ENCODE data around the gene PPP2R5C.
"Not testable (repeated sequence)": the region's sequence is repeated elsewhere in the genome, so short reads cannot be mapped to it uniquely, and the experiment has no call there.

The PPP2R5C gene

GRCh38 chr14:101719045-101719645 is 42.4 kb upstream of the PPP2R5C start:
- Histone ChIP-seq H3K27me3 (ENCODE audit: control insufficient read depth, insufficient read depth, low read length) (no peaks in the 10 kb centered on the region), H3K4me1 (ENCODE audit: control insufficient read depth, insufficient read depth, low read length) (no peaks in the 10 kb centered on the region), H3K4me3 (ENCODE audit: low read length) (no peak overlapping the region), H3K9me3 (ENCODE audit: control insufficient read depth, low read length) (no peaks in the 10 kb centered on the region), H3K9ac (ENCODE audit: low read length) (no peak overlapping the region), H3K36me3 (ENCODE audit: control insufficient read depth, insufficient read depth, low read length) (no peaks in the 10 kb centered on the region)

GRCh38 chr14:101719708-101720107 is 41.8 kb upstream of the PPP2R5C start:
- Histone ChIP-seq H3K9me3 (ENCODE audit: control insufficient read depth, low read length) (no peaks in the 10 kb centered on the region), H3K36me3 (ENCODE audit: control insufficient read depth, insufficient read depth, low read length) (no peaks in the 10 kb centered on the region)

GRCh38 chr14:101721111-101721510 is 40.4 kb upstream of the PPP2R5C start:
- Histone ChIP-seq H3K36me3 (ENCODE audit: control insufficient read depth, insufficient read depth, low read length) (no peaks in the 10 kb centered on the region), H3K4me1 (ENCODE audit: control insufficient read depth, insufficient read depth, low read length) (no peaks in the 10 kb centered on the region), H3K4me3 (ENCODE audit: low read length) (no peak overlapping the region), H3K9me3 (ENCODE audit: control insufficient read depth, low read length) (no peaks in the 10 kb centered on the region), H3K9ac (ENCODE audit: low read length) (no peak overlapping the region), H3K27me3 (ENCODE audit: control insufficient read depth, insufficient read depth, low read length) (no peaks in the 10 kb centered on the region)

More at GRCh38 chr14:101719708-101720107, 41.8 kb upstream of the PPP2R5C start:
- Histone ChIP-seq H3K27me3 (ENCODE audit: control insufficient read depth, insufficient read depth, low read length) (no peaks in the 10 kb centered on the region), H3K4me3 (ENCODE audit: low read length) (no peak overlapping the region), H3K9ac (ENCODE audit: low read length) (no peak overlapping the region), H3K4me1 (ENCODE audit: control insufficient read depth, insufficient read depth, low read length) (no peaks in the 10 kb centered on the region)

- Histone ChIP-seq H3K4me3 (ENCODE audit: low read length) (no peak overlapping the region), H3K36me3 (ENCODE audit: control insufficient read depth, insufficient read depth, low read length) (no peaks in the 10 kb centered on the region), H3K9me3 (ENCODE audit: control insufficient read depth, low read length) (no peaks in the 10 kb centered on the region), H3K4me1 (ENCODE audit: control insufficient read depth, insufficient read depth, low read length) (no peaks in the 10 kb centered on the region), H3K27me3 (ENCODE audit: control insufficient read depth, insufficient read depth, low read length) (no peaks in the 10 kb centered on the region), H3K9ac (ENCODE audit: low read length) (peak overlapping the region; percentile 5)
Observed at GRCh38 chr14:101721951-101722661, 39.4 kb upstream of the PPP2R5C start.

- no peaks in the 10 kb centered on the region for H3K36me3 ChIP-seq (ENCODE audit: control insufficient read depth, insufficient read depth, low read length)
- no peaks in the 10 kb centered on the region for H3K27me3 ChIP-seq (ENCODE audit: control insufficient read depth, insufficient read depth, low read length)
- H3K9me3 ChIP-seq (ENCODE audit: control insufficient read depth, low read length), result no peaks in the 10 kb centered on the region
- no peaks in the 10 kb centered on the region for H3K4me1 ChIP-seq (ENCODE audit: control insufficient read depth, insufficient read depth, low read length)
- H3K4me3 ChIP-seq (ENCODE audit: low read length), result no peak overlapping the region
- H3K9ac ChIP-seq (ENCODE audit: low read length), result no peak overlapping the region
Observed at GRCh38 chr14:101723061-101723595, 38.4 kb upstream of the PPP2R5C start.

- not testable (repeated sequence) for H3K4me3 ChIP-seq (ENCODE audit: low read length); H3K27me3 ChIP-seq (ENCODE audit: control insufficient read depth, insufficient read depth, low read length); H3K9me3 ChIP-seq (ENCODE audit: control insufficient read depth, low read length); H3K4me1 ChIP-seq (ENCODE audit: control insufficient read depth, insufficient read depth, low read length); H3K9ac ChIP-seq (ENCODE audit: low read length); H3K36me3 ChIP-seq (ENCODE audit: control insufficient read depth, insufficient read depth, low read length)
Observed at GRCh38 chr14:101725652-101726051, 35.9 kb upstream of the PPP2R5C start.

- no peak overlapping the region for H3K4me3 ChIP-seq (ENCODE audit: low read length)
- no peaks in the 10 kb centered on the region for H3K27me3 ChIP-seq (ENCODE audit: control insufficient read depth, insufficient read depth, low read length)
- peaks cover 11% of the 10 kb centered on the region for H3K4me1 ChIP-seq (ENCODE audit: control insufficient read depth, insufficient read depth, low read length)
- no peaks in the 10 kb centered on the region for H3K36me3 ChIP-seq (ENCODE audit: control insufficient read depth, insufficient read depth, low read length)
- no peak overlapping the region for H3K9ac ChIP-seq (ENCODE audit: low read length)
- no peaks in the 10 kb centered on the region for H3K9me3 ChIP-seq (ENCODE audit: control insufficient read depth, low read length)
Observed at GRCh38 chr14:101726295-101726953, 35.1 kb upstream of the PPP2R5C start.

GRCh38 chr14:101726954-101727302 is 34.6 kb upstream of the PPP2R5C start:
- H3K4me3 ChIP-seq (ENCODE audit: low read length), result no peak overlapping the region
- H3K9ac ChIP-seq (ENCODE audit: low read length), result no peak overlapping the region
- H3K4me1 ChIP-seq (ENCODE audit: control insufficient read depth, insufficient read depth, low read length), result peaks cover 16% of the 10 kb centered on the region
- no peaks in the 10 kb centered on the region for H3K36me3 ChIP-seq (ENCODE audit: control insufficient read depth, insufficient read depth, low read length)
- no peaks in the 10 kb centered on the region for H3K9me3 ChIP-seq (ENCODE audit: control insufficient read depth, low read length)
- no peaks in the 10 kb centered on the region for H3K27me3 ChIP-seq (ENCODE audit: control insufficient read depth, insufficient read depth, low read length)

GRCh38 chr14:101727611-101728366 is 33.7 kb upstream of the PPP2R5C start:
- H3K4me3 ChIP-seq (ENCODE audit: low read length), result no peak overlapping the region
- H3K36me3 ChIP-seq (ENCODE audit: control insufficient read depth, insufficient read depth, low read length), result no peaks in the 10 kb centered on the region
- H3K9ac ChIP-seq (ENCODE audit: low read length), result no peak overlapping the region
- H3K9me3 ChIP-seq (ENCODE audit: control insufficient read depth, low read length), result no peaks in the 10 kb centered on the region
- no peaks in the 10 kb centered on the region for H3K27me3 ChIP-seq (ENCODE audit: control insufficient read depth, insufficient read depth, low read length)
- peaks cover 19% of the 10 kb centered on the region for H3K4me1 ChIP-seq (ENCODE audit: control insufficient read depth, insufficient read depth, low read length)

- H3K4me3 ChIP-seq (ENCODE audit: low read length), result no peak overlapping the region
- H3K4me1 ChIP-seq (ENCODE audit: control insufficient read depth, insufficient read depth, low read length), result peaks cover 19% of the 10 kb centered on the region
- no peaks in the 10 kb centered on the region for H3K36me3 ChIP-seq (ENCODE audit: control insufficient read depth, insufficient read depth, low read length)
- no peaks in the 10 kb centered on the region for H3K9me3 ChIP-seq (ENCODE audit: control insufficient read depth, low read length)
- no peaks in the 10 kb centered on the region for H3K27me3 ChIP-seq (ENCODE audit: control insufficient read depth, insufficient read depth, low read length)
- H3K9ac ChIP-seq (ENCODE audit: low read length), result no peak overlapping the region
Observed at GRCh38 chr14:101728367-101728742, 33.2 kb upstream of the PPP2R5C start.

GRCh38 chr14:101729382-101729781 is 32.1 kb upstream of the PPP2R5C start:
- Histone ChIP-seq H3K27me3 (ENCODE audit: control insufficient read depth, insufficient read depth, low read length) (no peaks in the 10 kb centered on the region), H3K9ac (ENCODE audit: low read length) (no peak overlapping the region), H3K4me3 (ENCODE audit: low read length) (no peak overlapping the region), H3K4me1 (ENCODE audit: control insufficient read depth, insufficient read depth, low read length) (peaks cover 19% of the 10 kb centered on the region), H3K36me3 (ENCODE audit: control insufficient read depth, insufficient read depth, low read length) (no peaks in the 10 kb centered on the region), H3K9me3 (ENCODE audit: control insufficient read depth, low read length) (no peaks in the 10 kb centered on the region)

GRCh38 chr14:101730157-101730556 is 31.4 kb upstream of the PPP2R5C start:
- not testable (repeated sequence) for H3K9ac ChIP-seq (ENCODE audit: low read length); H3K9me3 ChIP-seq (ENCODE audit: control insufficient read depth, low read length); H3K27me3 ChIP-seq (ENCODE audit: control insufficient read depth, insufficient read depth, low read length); H3K4me3 ChIP-seq (ENCODE audit: low read length); H3K36me3 ChIP-seq (ENCODE audit: control insufficient read depth, insufficient read depth, low read length)
- peaks cover 19% of the 10 kb centered on the region for H3K4me1 ChIP-seq (ENCODE audit: control insufficient read depth, insufficient read depth, low read length)

Data from mucosa of stomach (tissue), 1 donor.